HUES64 (cell line): ENCODE measurements around the gene IMMP2L.

Source experiments
- H3K27ac ChIP-seq: 2 replicates; pipeline ENCODE4 v1.7.0; 2013; ENCODE audit warnings: low read depth, low read length, inconsistent platforms
- H3K27me3 ChIP-seq: 2 replicates; pipeline ENCODE4 v1.6.1; 2013; ENCODE audit warnings: mild to moderate bottlenecking, low read length; ENCODE audit not compliant: insufficient read depth
- H3K36me3 ChIP-seq: 2 replicates; pipeline ENCODE4 v1.6.1; 2013; ENCODE audit warnings: mild to moderate bottlenecking, low read length; ENCODE audit not compliant: insufficient read depth
- H3K4me1 ChIP-seq: 2 replicates; pipeline ENCODE4 v1.6.1; 2013; ENCODE audit warnings: mild to moderate bottlenecking, low read length, moderate library complexity; ENCODE audit not compliant: insufficient read depth
- H3K4me3 ChIP-seq: 2 replicates; pipeline ENCODE4 v1.5.1; 2013; ENCODE audit warnings: mild to moderate bottlenecking, low read length, moderate library complexity
- H3K9ac ChIP-seq: 2 replicates; pipeline ENCODE4 v1.6.1; 2013; ENCODE audit warnings: mild to moderate bottlenecking, low read depth, low read length
- H3K9me3 ChIP-seq: 2 replicates; pipeline ENCODE4 v1.6.1; 2013; ENCODE audit warnings: low read depth, low read length; ENCODE audit not compliant: insufficient read depth
- WGBS: fragments of 150-250, 120-280 bp; methylation state at CpG from one replicate; pipeline ENCODE4 v1.1.7; 2013; ENCODE audit warnings: missing lambda C conversion rate; 5-methylcytosine and 5-hydroxymethylcytosine counted together

Gene IMMP2L

GRCh38 chr7:111027396-111027795 is 534.9 kb downstream of the IMMP2L start:
- peaks cover 40% of the 10 kb centered on the region for H3K4me1 ChIP-seq
- H3K27ac ChIP-seq, result no peak overlapping the region
- H3K36me3 ChIP-seq, result no peaks in the 10 kb centered on the region
- WGBS, result 90% methylated on average over 4 of the region's 4 CpGs
- H3K27me3 ChIP-seq, result no peaks in the 10 kb centered on the region
- H3K9ac ChIP-seq, result no peak overlapping the region
- no peak overlapping the region for H3K4me3 ChIP-seq
- no peaks in the 10 kb centered on the region for H3K9me3 ChIP-seq

GRCh38 chr7:111026806-111027205 is 535.5 kb downstream of the IMMP2L start:
- no peaks in the 10 kb centered on the region for H3K36me3 ChIP-seq
- H3K27ac ChIP-seq, result peak overlapping the region; percentile 38; the same call in 1 of the 2 replicates
- H3K9ac ChIP-seq, result no peak overlapping the region
- WGBS, result 86% methylated on average over 1 of the region's 2 CpGs
- H3K4me3 ChIP-seq, result no peak overlapping the region
- peaks cover 40% of the 10 kb centered on the region for H3K4me1 ChIP-seq
- no peaks in the 10 kb centered on the region for H3K27me3 ChIP-seq
- no peaks in the 10 kb centered on the region for H3K9me3 ChIP-seq

- Histone ChIP-seq H3K9me3 (no peaks in the 10 kb centered on the region), H3K27ac (peak overlapping the region; percentile 38; the same call in 1 of the 2 replicates), H3K36me3 (no peaks in the 10 kb centered on the region), H3K27me3 (no peaks in the 10 kb centered on the region), H3K4me1 (peaks cover 40% of the 10 kb centered on the region), H3K4me3 (no peak overlapping the region), H3K9ac (no peak overlapping the region)
- 60% methylated on average over 1 of the region's 4 CpGs for WGBS
These were observed 535.9 kb downstream of the IMMP2L start for GRCh38 chr7:111026343-111026742.

GRCh38 chr7:111025006-111025405 is 537.3 kb downstream of the IMMP2L start:
- no peak overlapping the region for H3K27ac ChIP-seq
- H3K9me3 ChIP-seq, result no peaks in the 10 kb centered on the region
- H3K9ac ChIP-seq, result no peak overlapping the region
- no peak overlapping the region for H3K4me3 ChIP-seq
- peaks cover 39% of the 10 kb centered on the region for H3K4me1 ChIP-seq
- WGBS, result 94% methylated on average over 1 of the region's 1 CpG
- H3K27me3 ChIP-seq, result no peaks in the 10 kb centered on the region
- H3K36me3 ChIP-seq, result no peaks in the 10 kb centered on the region

- Histone ChIP-seq H3K4me1 (peaks cover 11% of the 10 kb centered on the region; the same call in 1 of the 2 replicates), H3K27me3 (no peaks in the 10 kb centered on the region), H3K4me3 (no peak overlapping the region), H3K9ac (no peak overlapping the region), H3K36me3 (no peaks in the 10 kb centered on the region), H3K27ac (peak overlapping the region; percentile 24; the same call in 1 of the 2 replicates), H3K9me3 (no peaks in the 10 kb centered on the region)
- 51% methylated on average over 2 of the region's 3 CpGs for WGBS
These were observed 543.1 kb downstream of the IMMP2L start for GRCh38 chr7:111018960-111019736.

- H3K27ac ChIP-seq, result no peak overlapping the region
- no peak overlapping the region for H3K9ac ChIP-seq
- H3K9me3 ChIP-seq, result no peaks in the 10 kb centered on the region
- 96% methylated on average over 4 of the region's 4 CpGs for WGBS
- no peaks in the 10 kb centered on the region for H3K36me3 ChIP-seq
- no peak overlapping the region for H3K4me3 ChIP-seq
- no peaks in the 10 kb centered on the region for H3K27me3 ChIP-seq
- H3K4me1 ChIP-seq, result peaks cover 11% of the 10 kb centered on the region; the same call in 1 of the 2 replicates
These were observed 543.8 kb downstream of the IMMP2L start for GRCh38 chr7:111018447-111018846.

- Histone ChIP-seq H3K9me3 (no peaks in the 10 kb centered on the region), H3K9ac (no peak overlapping the region), H3K4me3 (no peak overlapping the region), H3K4me1 (peaks cover 4% of the 10 kb centered on the region; the same call in 1 of the 2 replicates), H3K27me3 (no peaks in the 10 kb centered on the region), H3K27ac (no peak overlapping the region), H3K36me3 (no peaks in the 10 kb centered on the region)
- 92% methylated on average over 6 of the region's 6 CpGs for WGBS
These were observed 548.2 kb downstream of the IMMP2L start for GRCh38 chr7:111014079-111014478.

GRCh38 chr7:111012799-111013675 is 549.3 kb downstream of the IMMP2L start:
- H3K27me3 ChIP-seq, result no peaks in the 10 kb centered on the region
- no peaks in the 10 kb centered on the region for H3K4me1 ChIP-seq
- no peak overlapping the region for H3K4me3 ChIP-seq
- no peaks in the 10 kb centered on the region for H3K9me3 ChIP-seq
- 93% methylated on average over 5 of the region's 5 CpGs for WGBS
- H3K27ac ChIP-seq, result no peak overlapping the region
- no peak overlapping the region for H3K9ac ChIP-seq
- H3K36me3 ChIP-seq, result no peaks in the 10 kb centered on the region

- no peak overlapping the region for H3K27ac ChIP-seq
- H3K9ac ChIP-seq, result no peak overlapping the region
- no peak overlapping the region for H3K4me3 ChIP-seq
These were observed 550.1 kb downstream of the IMMP2L start for GRCh38 chr7:111012149-111012548.

GRCh38 chr7:111011520-111011919 is 550.8 kb downstream of the IMMP2L start:
- Histone ChIP-seq H3K9me3 (no peaks in the 10 kb centered on the region), H3K36me3 (no peaks in the 10 kb centered on the region), H3K4me1 (no peaks in the 10 kb centered on the region), H3K27me3 (no peaks in the 10 kb centered on the region), H3K27ac (no peak overlapping the region), H3K4me3 (no peak overlapping the region), H3K9ac (no peak overlapping the region)
- WGBS, result 94% methylated on average over 3 of the region's 3 CpGs

More at GRCh38 chr7:111012149-111012548, 550.1 kb downstream of the IMMP2L start:
- Histone ChIP-seq H3K4me1 (no peaks in the 10 kb centered on the region), H3K36me3 (no peaks in the 10 kb centered on the region), H3K9me3 (no peaks in the 10 kb centered on the region), H3K27me3 (no peaks in the 10 kb centered on the region)
- WGBS, result 92% methylated on average over 2 of the region's 2 CpGs

- Histone ChIP-seq H3K4me1 (no peaks in the 10 kb centered on the region), H3K9me3 (no peaks in the 10 kb centered on the region), H3K9ac (no peak overlapping the region), H3K36me3 (no peaks in the 10 kb centered on the region), H3K27me3 (no peaks in the 10 kb centered on the region), H3K27ac (no peak overlapping the region), H3K4me3 (no peak overlapping the region)
- 91% methylated on average over 4 of the region's 4 CpGs for WGBS
These were observed 551.5 kb downstream of the IMMP2L start for GRCh38 chr7:111010798-111011197.
